HepG2 (cell line): Measurements from ENCODE around the gene RHBDF2. TPM values are rescaled to one million over a fixed set of nuclear protein-coding genes. Genes with fewer than 3 reads are reported as not detected.
A peak's percentile ranks its signal among the peaks of the same experiment; 100 is the strongest.

Experiments
- ATAC-seq: fragments of 200-7000 bp; cut with Tn5 transposase; 3 replicates; pipeline ENCODE4 v1.9.1; 2020; ENCODE audit warnings: mild to moderate bottlenecking, moderate library complexity
- BruUV-seq: library from RNA; stranded (reverse); fragments of 400-500 nt; replicated peaks from 2 replicates; lab custom pipeline; 2021; lab: Mats Ljungman, UMichigan
- CTCF ChIA-PET: fragments of 300-600 bp; formaldehyde crosslinking; extraction: SDS; loops from one replicate; lab custom pipeline; 2021; ENCODE audit warnings: low total read pairs, inconsistent platforms, low intra/inter-chr PET ratio; lab: Yijun Ruan, JAX
- POLR2A ChIA-PET: fragments of 350-600 bp; sonication (Branson Sonifier 250); formaldehyde crosslinking; loops from one replicate; lab custom pipeline; 2020; ENCODE audit warnings: antibody characterized with exemption, inconsistent platforms; lab: Yijun Ruan, JAX
- DNase-seq: peaks from one replicate; pipeline ENCODE4 v3.0.0-alpha.2; 2015; ENCODE audit warnings: low spot score
- FAIRE-seq: peaks from 3 replicates; lab custom pipeline; 2011; peaks lifted over from hg19 to GRCh38; lab: Jason Lieb, UNC
- H2AFZ ChIP-seq: one replicate; pipeline ENCODE4 v1.6.1; 2011; ENCODE audit warnings: low read length, inconsistent platforms
- H3K27ac ChIP-seq: fragments of 300-600 bp; 3 replicates; pipeline ENCODE4 v1.8.0; 2011; ENCODE audit warnings: mixed run types, mild to moderate bottlenecking, mixed read lengths, low read length, inconsistent platforms; ENCODE audit not compliant: insufficient read depth; ENCODE audit errors: extremely low read length
- H3K27me3 ChIP-seq, 2 experiments: fragments of 200-600 bp in 1 of 2; 2 replicates in 1 of 2; 3 replicates in 1 of 2; pipeline versions ENCODE4 v1.6.0 to v1.8.0; 2011; ENCODE audit warnings: low read length in 2 of 2, mild to moderate bottlenecking in 2 of 2, moderate library complexity in 2 of 2, inconsistent platforms in 1 of 2; ENCODE audit not compliant: insufficient read depth in 2 of 2, control insufficient read depth in 1 of 2
- H3K36me3 ChIP-seq, 2 experiments: fragments of 200-600 bp in 1 of 2; replicated peaks in 1 of 2; 2 replicates in 1 of 2; 3 replicates in 1 of 2; pipeline versions ENCODE4 v1.5.1 to v1.8.0; 2011; ENCODE audit warnings: low read length in 2 of 2, inconsistent platforms in 1 of 2; ENCODE audit not compliant: insufficient read depth in 2 of 2, control insufficient read depth in 1 of 2
- H3K4me1 ChIP-seq: 2 replicates; pipeline ENCODE4 v1.5.1; 2012; ENCODE audit warnings: low read length, inconsistent platforms; ENCODE audit not compliant: insufficient read depth
- H3K4me2 ChIP-seq: 2 replicates; pipeline ENCODE4 v1.6.0; 2011; ENCODE audit warnings: low read depth, low read length, inconsistent platforms
- H3K4me3 ChIP-seq, 3 experiments: fragments of 200-600 bp in 1 of 3; sonication (generic), shearing (Covaris generic) in 1 of 3; replicated peaks in 1 of 3; 2 replicates each; pipeline ENCODE4 v1.5.1; 2011 to 2016; ENCODE audit warnings: low read length in 3 of 3, inconsistent platforms in 2 of 3, low read depth in 2 of 3, mild to moderate bottlenecking in 2 of 3, control low read depth in 1 of 3, mixed read lengths in 1 of 3; ENCODE audit not compliant: insufficient read depth in 1 of 3
- H3K79me2 ChIP-seq: one replicate; pipeline ENCODE4 v1.6.1; 2011; ENCODE audit warnings: low read length, inconsistent platforms; ENCODE audit not compliant: insufficient read depth
- H3K9ac ChIP-seq: 2 replicates; pipeline ENCODE4 v1.6.0; 2011; ENCODE audit warnings: mild to moderate bottlenecking, low read depth, low read length, inconsistent platforms; ENCODE audit not compliant: insufficient read depth
- H3K9me3 ChIP-seq: 2 replicates; pipeline ENCODE4 v1.5.1; 2012; ENCODE audit warnings: mild to moderate bottlenecking, low read length
- H4K20me1 ChIP-seq: 2 replicates; pipeline ENCODE4 v1.6.0; 2011; ENCODE audit warnings: inconsistent platforms, mild to moderate bottlenecking, low read length, moderate library complexity; ENCODE audit not compliant: insufficient read depth
- CSRNP2 ChIP-seq: sonication (generic); formaldehyde crosslinking; conservative IDR thresholded peaks from 2 replicates; pipeline ENCODE4 v1.8.0; 2022; ENCODE audit warnings: low read depth, missing genetic modification reagents
- HCFC1 ChIP-seq: fragments of 150-350 bp; IDR thresholded peaks from 2 replicates; pipeline ENCODE4 v1.6.1; 2014; ENCODE audit warnings: low read depth, low read length
- HNRNPLL ChIP-seq: fragments of 200-400 bp; formaldehyde crosslinking; IDR thresholded peaks from 2 replicates; pipeline ENCODE4 v1.6.1; 2017; ENCODE audit warnings: mild to moderate bottlenecking, low read depth, low read length; ENCODE audit not compliant: poor library complexity, severe bottlenecking
- SPEN ChIP-seq: sonication (generic); formaldehyde crosslinking; IDR thresholded peaks from 2 replicates; pipeline ENCODE4 v1.5.1; 2020; ENCODE audit warnings: low read depth, mild to moderate bottlenecking, missing genetic modification reagents
- TFDP2 ChIP-seq: sonication (generic); formaldehyde crosslinking; IDR thresholded peaks from 2 replicates; pipeline ENCODE4 v1.4.0; 2020; ENCODE audit warnings: missing genetic modification reagents
- UBTF ChIP-seq: sonication (generic); formaldehyde crosslinking; IDR thresholded peaks from 2 replicates; pipeline ENCODE4 v1.4.0; 2020; ENCODE audit warnings: mild to moderate bottlenecking, missing genetic modification reagents
- ZBTB49 ChIP-seq: sonication (generic); formaldehyde crosslinking; IDR thresholded peaks from 2 replicates; pipeline ENCODE4 v1.4.0; 2020; ENCODE audit warnings: missing genetic modification reagents, borderline replicate concordance
- ZFP36L1 ChIP-seq: sonication (generic); formaldehyde crosslinking; IDR thresholded peaks from 2 replicates; pipeline ENCODE4 v1.8.0; 2022; ENCODE audit warnings: mild to moderate bottlenecking, missing genetic modification reagents, moderate library complexity
- ZNF138 ChIP-seq: sonication (generic); formaldehyde crosslinking; IDR thresholded peaks from 2 replicates; pipeline ENCODE4 v1.5.0; 2020; ENCODE audit warnings: mild to moderate bottlenecking, low read depth, missing genetic modification reagents
- ZNF761 ChIP-seq: sonication (generic); formaldehyde crosslinking; conservative IDR thresholded peaks from 2 replicates; pipeline ENCODE4 v1.4.0; 2020; ENCODE audit warnings: mild to moderate bottlenecking, missing genetic modification reagents
- WGBS: methylation state at CpG from one replicate; pipeline ENCODE4 v1.1.6; 2017; ENCODE audit warnings: low lambda C conversion rate; 5-methylcytosine and 5-hydroxymethylcytosine counted together
- in situ Hi-C: cut with HindIII; loops from 2 replicates; pipeline ENCODE4 v1.10.0; 2017; ENCODE audit warnings: low pct_unique_long_range_greater_than_20kb; ENCODE audit not compliant: extremely low pct_ligation_motif_present
- intact Hi-C: fragments of 100-400 bp; cut with micrococcal nuclease; formaldehyde crosslinking; loops from one replicate; pipeline ENCODE4 v1.10.0; 2022; ENCODE audit not compliant: unreplicated experiment
- polyA plus RNA-seq, 8 experiments: library from polyadenylated mRNA; depleted of rRNA in 3 of 8; stranded (reverse) in 7 of 8; unstranded in 1 of 8; fragments of >200 nt; fragmentation: Illumina TruSeq in 4 of 8; extraction: Trizol in 4 of 8; gene quantifications; 2 replicates each; pipeline versions ENCODE4 v1.2.1 to v1.2.3, GENCODE V29; 2011 to 2016; ENCODE audit warnings: low read depth in 4 of 8, missing spikeins in 1 of 8, mixed read lengths in 1 of 8; ENCODE audit not compliant: insufficient read depth in 1 of 8
- total RNA-seq, 5 experiments: library from RNA; depleted of rRNA; stranded (reverse); fragments of >200 nt; fragmentation: Illumina TruSeq; extraction: Trizol; gene quantifications; 2 replicates each; pipeline ENCODE4 v1.2.3, GENCODE V29; 2016; ENCODE audit warnings: low read depth in 1 of 5
- TF ChIP-seq, protein P1 (sequence below): sonication (generic); formaldehyde crosslinking; conservative IDR thresholded peaks from 2 replicates; pipeline ENCODE4 v1.8.0; 2022; ENCODE audit warnings: missing genetic modification reagents
- TF ChIP-seq, protein P2 (sequence below): sonication (generic); formaldehyde crosslinking; IDR thresholded peaks from 2 replicates; pipeline ENCODE4 v1.5.1; 2020; ENCODE audit warnings: mild to moderate bottlenecking, missing genetic modification reagents, borderline replicate concordance

The RHBDF2 gene
- total and polyA plus RNA-seq, 2 of the 13 experiments (the other 11 are each of a cell fraction or from before 2014, with no cell fraction given) = 7.8 to 24.2 TPM

- DNase-seq (no peak), FAIRE-seq (no peak), ATAC-seq (no peak; the same call in 2 of the 3 replicates)
- no peak overlapping the region for H3K4me2 ChIP-seq
- H3K27me3 ChIP-seq = no peaks in the 10 kb centered on the region; a peak in 2 of 5 replicates
- peaks cover 0 to 4% of the 10 kb centered on the region in 2 experiments; a peak in 2 of 5 replicates for H3K36me3 ChIP-seq
- H3K27ac ChIP-seq = no peak overlapping the region
- no TSS peak for BruUV-seq
- POLR2A ChIA-PET = interaction anchor here (1.0 to 3.1 kb wide), 3 partner anchors 45 to 69 kb away, joined by 3 to 26 read pairs (median 3); partner anchors contain the start of genes RHBDF2 and SPHK1
- no peak overlapping the region for H2AFZ ChIP-seq
- 5% methylated on average over 6 of the region's 6 CpGs for WGBS
- intact Hi-C loops = loop anchor here (2.0 kb wide), 1 partner anchor 27 kb away; no protein-coding TSS in a partner anchor
- H3K9ac ChIP-seq = no peak overlapping the region
- peaks cover 31% of the 10 kb centered on the region for H4K20me1 ChIP-seq
- peaks cover 39% of the 10 kb centered on the region for H3K4me1 ChIP-seq
- peak overlapping the region in 1 of 3 experiments; percentile 97; a peak in 1 of 6 replicates for H3K4me3 ChIP-seq
- H3K79me2 ChIP-seq = peaks cover 41% of the 10 kb centered on the region
- H3K9me3 ChIP-seq = no peaks in the 10 kb centered on the region
- in situ Hi-C loops = loop anchor here (5.0 kb wide), 1 partner anchor 51 kb away; no protein-coding TSS in a partner anchor
- CTCF ChIA-PET = interaction anchor here (1.3 kb wide), 1 partner anchor 45 kb away, joined by 4 read pairs; no protein-coding TSS in a partner anchor
- TF ChIP-seq HCFC1 (no peak), ZNF138 (0 out of 2 replicates have a peak, but pooled peaks have one; percentile 17), TFDP2 (CRISPR knock-in tag) (no peak), ZFP36L1 (CRISPR knock-in tag) (0 out of 2 replicates have a peak, but pooled peaks have one; percentile 64), ZBTB49 (CRISPR knock-in tag) (no peak), HNRNPLL (no peak), UBTF (no peak), CSRNP2 (no peak), ZNF761 (no peak), SPEN (no peak)
- TF ChIP-seq, protein P1, sequence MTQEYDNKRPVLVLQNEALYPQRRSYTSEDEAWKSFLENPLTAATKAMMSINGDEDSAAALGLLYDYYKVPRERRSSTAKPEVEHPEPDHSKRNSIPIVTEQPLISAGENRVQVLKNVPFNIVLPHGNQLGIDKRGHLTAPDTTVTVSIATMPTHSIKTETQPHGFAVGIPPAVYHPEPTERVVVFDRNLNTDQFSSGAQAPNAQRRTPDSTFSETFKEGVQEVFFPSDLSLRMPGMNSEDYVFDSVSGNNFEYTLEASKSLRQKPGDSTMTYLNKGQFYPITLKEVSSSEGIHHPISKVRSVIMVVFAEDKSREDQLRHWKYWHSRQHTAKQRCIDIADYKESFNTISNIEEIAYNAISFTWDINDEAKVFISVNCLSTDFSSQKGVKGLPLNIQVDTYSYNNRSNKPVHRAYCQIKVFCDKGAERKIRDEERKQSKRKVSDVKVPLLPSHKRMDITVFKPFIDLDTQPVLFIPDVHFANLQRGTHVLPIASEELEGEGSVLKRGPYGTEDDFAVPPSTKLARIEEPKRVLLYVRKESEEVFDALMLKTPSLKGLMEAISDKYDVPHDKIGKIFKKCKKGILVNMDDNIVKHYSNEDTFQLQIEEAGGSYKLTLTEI = no peak
- TF ChIP-seq, protein P2, sequence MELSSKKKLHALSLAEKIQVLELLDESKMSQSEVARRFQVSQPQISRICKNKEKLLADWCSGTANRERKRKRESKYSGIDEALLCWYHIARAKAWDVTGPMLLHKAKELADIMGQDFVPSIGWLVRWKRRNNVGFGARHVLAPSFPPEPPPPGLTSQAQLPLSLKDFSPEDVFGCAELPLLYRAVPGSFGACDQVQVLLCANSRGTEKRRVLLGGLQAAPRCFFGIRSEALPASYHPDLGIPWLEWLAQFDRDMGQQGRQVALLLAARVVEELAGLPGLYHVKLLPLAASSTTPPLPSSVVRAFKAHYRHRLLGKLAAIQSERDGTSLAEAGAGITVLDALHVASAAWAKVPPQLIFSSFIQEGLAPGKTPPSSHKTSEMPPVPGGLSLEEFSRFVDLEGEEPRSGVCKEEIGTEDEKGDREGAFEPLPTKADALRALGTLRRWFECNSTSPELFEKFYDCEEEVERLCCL = no peak
These were observed 47.8 kb downstream of the RHBDF2 start for GRCh38 chr17:76453431-76453743.
